Measurements from ENCODE around the gene RCBTB1.

RCBTB1 gene

GRCh38 chr13:49516467-49516866, 68.9 kb downstream of the RCBTB1 start:
- no peak for DNase-seq (ENCODE audit: low read depth in 2 of 2)

DNA sequence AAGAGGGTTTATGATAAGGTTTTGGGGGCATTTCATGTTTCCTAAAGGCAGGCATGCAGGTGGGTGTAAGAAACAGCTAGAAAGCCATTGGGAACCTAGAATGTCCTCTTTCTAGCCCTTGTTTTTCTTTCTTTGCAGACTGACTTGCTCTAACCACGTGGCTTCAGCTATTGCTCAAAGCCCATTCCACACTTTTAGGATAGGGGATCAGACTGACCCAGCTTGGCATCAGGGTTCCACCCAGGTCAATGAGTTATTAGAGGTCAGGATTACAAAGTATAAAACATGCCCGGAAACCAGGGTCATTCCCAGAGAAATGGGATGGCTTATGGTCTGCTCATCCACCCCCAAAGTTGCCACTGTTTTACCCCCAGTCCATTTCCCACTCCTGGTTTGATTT, 72.8 kb downstream of the RCBTB1 start:
- no peak for DNase-seq (ENCODE audit: low read depth in 2 of 2)

- no peak for DNase-seq (ENCODE audit: low read depth in 2 of 2)
Observed at GRCh38 chr13:49503951-49504350, 81.4 kb downstream of the RCBTB1 start.

DNA sequence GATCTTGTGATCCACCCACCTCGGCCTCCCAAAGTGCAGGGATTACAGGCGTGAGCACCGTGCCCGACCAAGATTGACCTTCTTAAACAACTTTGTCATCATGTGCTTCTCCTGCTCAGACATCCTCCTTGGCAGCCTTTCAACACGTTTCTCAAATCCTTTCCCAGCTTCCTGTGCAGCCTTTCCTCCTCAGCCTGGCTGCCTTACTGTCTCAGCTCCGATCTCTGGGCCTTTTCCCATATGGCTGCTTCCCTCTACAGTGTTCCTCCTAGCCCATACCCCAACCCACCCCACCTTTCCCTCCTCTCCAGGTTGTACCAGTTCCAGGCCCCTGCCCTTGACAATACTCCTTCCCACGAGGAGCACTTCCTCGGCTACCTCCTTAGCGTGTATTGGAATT, 82.4 kb downstream of the RCBTB1 start:
- DNase-seq (ENCODE audit: low read depth in 2 of 2): no peak

GRCh38 chr13:49499889-49500660, 85.3 kb downstream of the RCBTB1 start:
- no peak for DNase-seq (ENCODE audit: low read depth in 2 of 2)

GRCh38 chr13:49498206-49498605, 87.2 kb downstream of the RCBTB1 start:
- DNase-seq (ENCODE audit: low read depth in 2 of 2): no peak

GRCh38 chr13:49497272-49497671, 88.1 kb downstream of the RCBTB1 start:
- DNase-seq (ENCODE audit: low read depth in 2 of 2): no peak

GRCh38 chr13:49496837-49497236, 88.5 kb downstream of the RCBTB1 start:
- DNase-seq (ENCODE audit: low read depth in 2 of 2): peak; percentile 8 to 36

- peak; percentile 80 to 84 for DNase-seq (ENCODE audit: low read depth in 2 of 2)
Observed at GRCh38 chr13:49495783-49496762, 89.3 kb downstream of the RCBTB1 start, which contains the start of gene PHF11. PHF11 (plus strand) TSS chr13:49495953; CDS start chr13:49496002, 49 bp downstream.

DNA sequence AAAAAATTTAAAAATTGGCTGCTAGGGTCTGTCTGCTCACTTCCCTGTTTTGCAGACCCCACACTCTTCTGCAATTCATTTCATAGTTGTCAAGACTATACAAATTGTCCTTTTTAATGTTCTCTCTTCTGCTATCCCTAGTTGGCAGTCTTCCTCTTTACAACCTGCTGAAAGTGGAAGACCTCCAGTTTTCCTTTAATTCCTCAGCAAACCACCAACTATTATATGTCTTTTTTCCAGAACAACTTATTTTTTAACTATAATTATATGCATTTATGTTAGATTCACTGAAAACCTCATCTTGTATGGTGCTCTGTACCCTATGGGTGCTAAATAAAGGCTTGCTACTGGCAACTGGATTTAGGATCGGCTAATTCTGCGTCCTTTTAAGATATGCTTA, 90.7 kb downstream of the RCBTB1 start:
- DNase-seq (ENCODE audit: low read depth in 2 of 2): no peak

GRCh38 chr13:49488563-49488962, 96.8 kb downstream of the RCBTB1 start:
- DNase-seq (ENCODE audit: low read depth in 2 of 2): no peak

Data from stimulated activated CD4-positive, alpha-beta T cell treated with anti-CD3 and anti-CD28 coated beads, Interleukin-12 subunit alpha, Interleukin-12 subunit beta, amount 100 ng/mL, for 24 hours (primary cell).